ENCODE measurements around the gene FAM200C.

DNA sequence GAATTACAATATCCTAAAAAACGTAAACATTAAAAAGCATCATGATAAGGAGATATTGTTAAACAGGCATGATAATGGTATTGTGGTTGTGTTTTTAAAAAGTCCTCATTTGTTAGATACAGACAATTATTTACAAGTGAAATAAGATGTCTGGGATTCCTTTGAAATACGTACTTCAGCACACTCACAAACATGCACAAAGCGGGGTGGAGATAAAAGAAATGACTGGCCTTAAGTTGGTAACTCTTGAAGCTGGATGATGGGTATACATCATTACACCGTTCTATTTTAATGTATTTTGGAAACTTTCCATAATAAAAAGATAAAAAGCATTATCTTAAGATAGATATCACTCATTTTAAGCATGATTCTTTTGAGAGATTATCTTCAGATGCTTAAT, 1.0 kb downstream of the FAM200C start:
- TF ChIP-seq POLR2A (IDR thresholded peaks at IDR 0.05; ENCODE audit: control extremely low read depth in 1 of 2, low read depth in 2 of 2, low read length in 2 of 2) (no peak), SRF (IDR thresholded peaks at IDR 0.05; ENCODE audit: low read depth, low read length) (no peak), YY1 (IDR thresholded peaks at IDR 0.05; ENCODE audit: low read depth, low read length) (no peak), TAF1 (IDR thresholded peaks at IDR 0.05; ENCODE audit: low read depth, low read length) (no peak), SIRT6 (IDR thresholded peaks at IDR 0.05; ENCODE audit: low read length) (no peak), EP300 (IDR thresholded peaks at IDR 0.05; ENCODE audit: borderline replicate concordance in 1 of 2, low read depth in 2 of 2, low read length in 2 of 2) (no peak)

Data from H1 (cell line).